WTC11 (cell line): Measurements from ENCODE around the gene RAMP1. TPM values are rescaled to one million over a fixed set of nuclear protein-coding genes. Genes with fewer than 3 reads are reported as not detected.

Source experiments
- ATAC-seq: fragments of 200-7000 bp; cut with Tn5 transposase; 2 replicates; pipeline ENCODE4 v1.10.0; 2021; ENCODE audit warnings: mild to moderate bottlenecking, moderate library complexity
- CTCF ChIA-PET: fragments of 300-600 bp; sonication (Branson Sonifier 250); formaldehyde crosslinking; loops from one replicate; lab custom pipeline; 2021; ENCODE audit warnings: antibody characterized with exemption; lab: Charles Lee
- POLR2A ChIA-PET: fragments of 350-600 bp; sonication (Branson Sonifier 250); formaldehyde crosslinking; loops from one replicate; lab custom pipeline; 2021; ENCODE audit warnings: antibody characterized with exemption; lab: Charles Lee
- DNase-seq: peaks from one replicate; pipeline ENCODE4 v3.0.0; 2021; ENCODE audit warnings: low spot score
- H3K27ac Mint-ChIP-seq: 2 replicates; pipeline ENCODE4 v1.8.0; 2021; ENCODE audit warnings: mixed read lengths
- H3K27me3 Mint-ChIP-seq: 2 replicates; pipeline ENCODE4 v1.8.0; 2021; ENCODE audit warnings: low read depth, mild to moderate bottlenecking, moderate library complexity, mixed read lengths
- H3K36me3 Mint-ChIP-seq: 2 replicates; pipeline ENCODE4 v1.8.0; 2021; ENCODE audit warnings: mixed read lengths
- H3K4me1 Mint-ChIP-seq: 2 replicates; pipeline ENCODE4 v1.8.0; 2022; ENCODE audit warnings: mixed read lengths
- H3K4me3 Mint-ChIP-seq: 2 replicates; pipeline ENCODE4 v1.8.0; 2021; ENCODE audit warnings: mild to moderate bottlenecking, moderate library complexity, mixed read lengths
- H3K9me3 Mint-ChIP-seq: 2 replicates; pipeline ENCODE4 v1.8.0; 2021; ENCODE audit warnings: mixed read lengths
- ATF6 ChIP-seq: sonication (generic); formaldehyde crosslinking; IDR thresholded peaks from 2 replicates; pipeline ENCODE4 v1.8.1; 2023; ENCODE audit warnings: mild to moderate bottlenecking, missing genetic modification reagents
- ERG ChIP-seq: fragments of 250-450 bp; sonication (Bioruptor Pico); IDR thresholded peaks from 2 replicates; pipeline ENCODE4 v1.8.0; 2021; ENCODE audit warnings: mild to moderate bottlenecking
- FOXK1 ChIP-seq: sonication (generic); formaldehyde crosslinking; IDR thresholded peaks from 2 replicates; pipeline ENCODE4 v1.8.0; 2022; ENCODE audit warnings: mild to moderate bottlenecking, moderate library complexity, missing genetic modification reagents
- GTF2I ChIP-seq: fragments of 250-450 bp; sonication (Bioruptor Pico); conservative IDR thresholded peaks from 2 replicates; pipeline ENCODE4 v1.4.0; 2021; ENCODE audit warnings: mild to moderate bottlenecking
- HMGA2 ChIP-seq: fragments of 250-450 bp; sonication (Bioruptor Pico); IDR thresholded peaks from 2 replicates; pipeline ENCODE4 v1.4.0; 2021; ENCODE audit warnings: mild to moderate bottlenecking, moderate library complexity
- IRF1 ChIP-seq: sonication (generic); formaldehyde crosslinking; IDR thresholded peaks from 2 replicates; pipeline ENCODE4 v1.8.0; 2023; ENCODE audit warnings: missing genetic modification reagents
- JAZF1 ChIP-seq: fragments of 250-450 bp; sonication (Bioruptor Pico); IDR thresholded peaks from 2 replicates; pipeline ENCODE4 v1.9.0; 2021; ENCODE audit warnings: moderate library complexity, mild to moderate bottlenecking, inconsistent platforms
- MAX ChIP-seq: sonication (generic); formaldehyde crosslinking; IDR thresholded peaks from 2 replicates; pipeline ENCODE4 v1.8.0; 2022; ENCODE audit warnings: mild to moderate bottlenecking, missing genetic modification reagents
- NFATC4 ChIP-seq: fragments of 250-450 bp; sonication (Bioruptor Pico); IDR thresholded peaks from 2 replicates; pipeline ENCODE4 v1.9.0; 2021; ENCODE audit warnings: mild to moderate bottlenecking
- NFE2L1 ChIP-seq: sonication (generic); formaldehyde crosslinking; IDR thresholded peaks from 2 replicates; pipeline ENCODE4 v1.8.1; 2023; ENCODE audit warnings: missing genetic modification reagents
- NR1H2 ChIP-seq: sonication (generic); formaldehyde crosslinking; IDR thresholded peaks from 2 replicates; pipeline ENCODE4 v1.9.0; 2021; ENCODE audit warnings: mild to moderate bottlenecking, moderate library complexity, missing genetic modification reagents
- OVOL2 ChIP-seq: fragments of 250-450 bp; sonication (Bioruptor Pico); IDR thresholded peaks from 2 replicates; pipeline ENCODE4 v1.9.0; 2021; ENCODE audit warnings: mild to moderate bottlenecking, borderline replicate concordance
- PRRX2 ChIP-seq: fragments of 250-450 bp; sonication (Bioruptor Pico); IDR thresholded peaks from 2 replicates; pipeline ENCODE4 v1.8.0; 2021; ENCODE audit warnings: mild to moderate bottlenecking
- SMAD3 ChIP-seq: sonication (generic); formaldehyde crosslinking; IDR thresholded peaks from 2 replicates; pipeline ENCODE4 v1.8.0; 2022; ENCODE audit warnings: missing genetic modification reagents, mild to moderate bottlenecking, borderline replicate concordance
- SOX15 ChIP-seq: fragments of 250-450 bp; sonication (Bioruptor Pico); IDR thresholded peaks from 2 replicates; pipeline ENCODE4 v1.9.0; 2021; ENCODE audit warnings: mild to moderate bottlenecking
- STAT6 ChIP-seq: sonication (generic); formaldehyde crosslinking; conservative IDR thresholded peaks from 2 replicates; pipeline ENCODE4 v1.8.1; 2023; ENCODE audit warnings: mild to moderate bottlenecking, low read depth, missing genetic modification reagents, moderate library complexity
- USF2 ChIP-seq: sonication (generic); formaldehyde crosslinking; IDR thresholded peaks from 2 replicates; pipeline ENCODE4 v1.8.1; 2023; ENCODE audit warnings: mild to moderate bottlenecking, missing genetic modification reagents, moderate library complexity
- ZNF512 ChIP-seq: sonication (generic); formaldehyde crosslinking; IDR thresholded peaks from 2 replicates; pipeline ENCODE4 v1.8.1; 2022; ENCODE audit warnings: missing genetic modification reagents, borderline replicate concordance
- total RNA-seq: library from RNA; stranded (reverse); gene quantifications from 3 replicates; pipeline ENCODE4 v1.2.3, GENCODE V29; 2021

Gene RAMP1
- total RNA-seq, 1 experiment from 2014 or later = 1.0 TPM

- H3K27me3 Mint-ChIP-seq = no peaks in the 10 kb centered on the region; the same call in 1 of the 2 replicates
- no peak overlapping the region for H3K4me3 Mint-ChIP-seq
- ChIA-PET POLR2A (no interaction called here), CTCF (no interaction called here)
- H3K4me1 Mint-ChIP-seq = no peaks in the 10 kb centered on the region
- DNase-seq = no peak
- TF ChIP-seq USF2 (CRISPR knock-in tag) (no peak), NR1H2 (no peak), ZNF512 (CRISPR knock-in tag) (no peak), STAT6 (no peak), SMAD3 (CRISPR knock-in tag) (no peak)
- TF ChIP-seq, all 79 proteins: peak for 0
- ATAC-seq = no peak
- no peak overlapping the region; the same call in 1 of the 2 replicates for H3K27ac Mint-ChIP-seq
- no peaks in the 10 kb centered on the region for H3K9me3 Mint-ChIP-seq
- H3K36me3 Mint-ChIP-seq = no peaks in the 10 kb centered on the region
These were observed 56.9 kb downstream of the RAMP1 start for GRCh38 chr2:237916296-237916695.

- H3K27me3 Mint-ChIP-seq = peaks cover 2% of the 10 kb centered on the region; the same call in 1 of the 2 replicates
- no peak overlapping the region for H3K27ac Mint-ChIP-seq
- H3K9me3 Mint-ChIP-seq = no peaks in the 10 kb centered on the region
- POLR2A ChIA-PET = no interaction called here
- no peak overlapping the region for H3K4me3 Mint-ChIP-seq
- TF ChIP-seq IRF1 (CRISPR knock-in tag) (no peak), OVOL2 (no peak), GTF2I (CRISPR knock-in tag) (no peak), JAZF1 (no peak), NFATC4 (CRISPR knock-in tag) (no peak), PRRX2 (CRISPR knock-in tag) (no peak), ATF6 (CRISPR knock-in tag) (no peak)
- TF ChIP-seq, all 79 proteins: peak for 0
- no peak for ATAC-seq
- Mint-ChIP-seq H3K36me3 (no peaks in the 10 kb centered on the region), H3K4me1 (no peaks in the 10 kb centered on the region)
- no peak for DNase-seq
- CTCF ChIA-PET = no interaction called here
These were observed 58.4 kb downstream of the RAMP1 start for GRCh38 chr2:237917696-237918374.

- Mint-ChIP-seq H3K9me3 (no peaks in the 10 kb centered on the region), H3K27ac (no peak overlapping the region), H3K4me3 (no peak overlapping the region), H3K27me3 (peaks cover 2% of the 10 kb centered on the region; the same call in 1 of the 2 replicates), H3K36me3 (no peaks in the 10 kb centered on the region), H3K4me1 (0 out of 2 replicates have a peak, but pooled peaks cover 4% of the 10 kb centered on the region)
- DNase-seq = no peak
- ATAC-seq = no peak
- ChIA-PET CTCF (interaction anchor here (0.6 to 1.7 kb wide), 3 partner anchors 12 to 108 kb away, joined by 3 to 4 read pairs (median 3); no protein-coding TSS in a partner anchor), POLR2A (no interaction called here)
- TF ChIP-seq JAZF1 (no peak), NFE2L1 (CRISPR knock-in tag) (no peak), STAT6 (no peak), MAX (no peak), FOXK1 (no peak), ERG (no peak), HMGA2 (no peak), SOX15 (CRISPR knock-in tag) (no peak)
These were observed 60.2 kb downstream of the RAMP1 start for GRCh38 chr2:237919593-237919992.
